Mesenchymal stem cell (in vitro differentiated cells and primary cell): ENCODE measurements around the gene HNF1A.

Experiments used
- DNase-seq: peaks from one replicate; pipeline ENCODE4 v3.0.0-alpha.2; 2013
- H2AFZ ChIP-seq: one replicate; pipeline ENCODE4 v1.6.1; 2013; ENCODE audit warnings: low read depth, mild to moderate bottlenecking, control low read depth, inconsistent platforms, low read length, moderate library complexity
- H2AK5ac ChIP-seq: 2 replicates; pipeline ENCODE4 v1.6.1; 2013; ENCODE audit warnings: low read length, moderate library complexity, mild to moderate bottlenecking, inconsistent platforms; ENCODE audit not compliant: severe bottlenecking
- H2BK120ac ChIP-seq: one replicate; pipeline ENCODE4 v1.6.1; 2013; ENCODE audit warnings: low read depth, mild to moderate bottlenecking, inconsistent platforms, low read length, moderate library complexity
- H2BK12ac ChIP-seq, 2 experiments: one replicate each; pipeline ENCODE4 v1.6.1; 2013; ENCODE audit warnings: inconsistent platforms in 2 of 2, low read length in 2 of 2, mild to moderate bottlenecking in 2 of 2, moderate library complexity in 2 of 2, control low read depth in 1 of 2
- H2BK15ac ChIP-seq: one replicate; pipeline ENCODE4 v1.6.1; 2013; ENCODE audit warnings: mild to moderate bottlenecking, low read depth, inconsistent platforms; ENCODE audit not compliant: poor library complexity, severe bottlenecking
- H2BK5ac ChIP-seq: 2 replicates; pipeline ENCODE4 v1.6.1; 2013; ENCODE audit warnings: low read depth, mild to moderate bottlenecking, low read length, control low read depth, inconsistent platforms; ENCODE audit not compliant: poor library complexity, severe bottlenecking
- H3K14ac ChIP-seq, 2 experiments: one replicate each; pipeline ENCODE4 v1.6.1; 2013; ENCODE audit warnings: inconsistent platforms in 2 of 2, low read length in 2 of 2, control low read depth in 1 of 2, mild to moderate bottlenecking in 1 of 2, moderate library complexity in 1 of 2
- H3K18ac ChIP-seq, 2 experiments: one replicate each; pipeline ENCODE4 v1.6.1; 2013; ENCODE audit warnings: inconsistent platforms in 2 of 2, low read length in 2 of 2, control low read depth in 1 of 2, low read depth in 1 of 2, mild to moderate bottlenecking in 1 of 2
- H3K23ac ChIP-seq, 2 experiments: one replicate each; pipeline ENCODE4 v1.6.1; 2013; ENCODE audit warnings: inconsistent platforms in 2 of 2, low read length in 2 of 2, mild to moderate bottlenecking in 2 of 2, moderate library complexity in 2 of 2, control low read depth in 1 of 2
- H3K27ac ChIP-seq: 2 replicates; pipeline ENCODE4 v1.5.1; 2013; ENCODE audit warnings: mild to moderate bottlenecking, moderate library complexity, low read length, control low read depth, inconsistent platforms; ENCODE audit not compliant: poor library complexity, severe bottlenecking
- H3K27me3 ChIP-seq, 2 experiments: 2 replicates each; pipeline versions ENCODE4 v1.6.1 to v1.7.0; 2013; ENCODE audit warnings: low read length in 2 of 2, mild to moderate bottlenecking in 2 of 2, moderate library complexity in 2 of 2, control low read depth in 1 of 2, inconsistent platforms in 1 of 2; ENCODE audit not compliant: control insufficient read depth in 1 of 2, insufficient read depth in 1 of 2
- H3K36me3 ChIP-seq, 2 experiments: 2 replicates each; pipeline versions ENCODE4 v1.6.1 to v1.7.0; 2013; ENCODE audit warnings: low read length in 2 of 2, control low read depth in 1 of 2, inconsistent platforms in 1 of 2, low read depth in 1 of 2, mild to moderate bottlenecking in 1 of 2; ENCODE audit not compliant: insufficient read depth in 2 of 2, control insufficient read depth in 1 of 2
- H3K4ac ChIP-seq, 2 experiments: one replicate each; pipeline ENCODE4 v1.6.1; 2013; ENCODE audit warnings: inconsistent platforms in 2 of 2, low read length in 2 of 2, mild to moderate bottlenecking in 2 of 2, moderate library complexity in 2 of 2, control low read depth in 1 of 2, low read depth in 1 of 2
- H3K4me1 ChIP-seq: 2 replicates; pipeline ENCODE4 v1.6.1; 2013; ENCODE audit warnings: low read depth, low read length, control low read depth; ENCODE audit not compliant: control insufficient read depth, insufficient read depth
- H3K4me2 ChIP-seq: 2 replicates; pipeline ENCODE4 v1.6.1; 2013; ENCODE audit warnings: low read length, mild to moderate bottlenecking, inconsistent platforms; ENCODE audit not compliant: poor library complexity, severe bottlenecking
- H3K4me3 ChIP-seq, 2 experiments: 2 replicates each; pipeline versions ENCODE4 v1.5.1 to v1.7.0; 2013; ENCODE audit warnings: low read length in 2 of 2, mild to moderate bottlenecking in 2 of 2, control low read depth in 1 of 2, low read depth in 1 of 2; ENCODE audit not compliant: insufficient read depth in 1 of 2
- H3K79me1 ChIP-seq: replicated peaks from 2 replicates; pipeline ENCODE4 v1.6.1; 2013; ENCODE audit warnings: mild to moderate bottlenecking, control low read depth, low read length, inconsistent platforms; ENCODE audit not compliant: poor library complexity, severe bottlenecking
- H3K9ac ChIP-seq: 2 replicates; pipeline ENCODE4 v1.7.0; 2013; ENCODE audit warnings: mild to moderate bottlenecking, low read length, moderate library complexity
- H3K9me3 ChIP-seq: 2 replicates; pipeline ENCODE4 v1.7.0; 2013; ENCODE audit warnings: mild to moderate bottlenecking, low read length; ENCODE audit not compliant: control insufficient read depth
- H4K8ac ChIP-seq: one replicate; pipeline ENCODE4 v1.6.1; 2013; ENCODE audit warnings: inconsistent platforms, mild to moderate bottlenecking, low read length, moderate library complexity
- H4K91ac ChIP-seq: one replicate; pipeline ENCODE4 v1.6.1; 2013; ENCODE audit warnings: mild to moderate bottlenecking, low read length, inconsistent platforms
- WGBS: methylation state at CpG from one replicate; pipeline ENCODE4 v1.1.7; 2013; ENCODE audit warnings: mixed read lengths; 5-methylcytosine and 5-hydroxymethylcytosine counted together

Gene HNF1A

GRCh38 chr12:120964298-120964697 is 14.0 kb upstream of the HNF1A start:
- no peak overlapping the region for H4K91ac ChIP-seq
- H3K4me2 ChIP-seq: no peak overlapping the region
- no peak overlapping the region for H2BK15ac ChIP-seq
- no peak overlapping the region for H3K27ac ChIP-seq
- no peak overlapping the region for H3K4me3 ChIP-seq
- H2AK5ac ChIP-seq: no peak overlapping the region
- no peak for DNase-seq
- H3K4ac ChIP-seq: no peak overlapping the region
- H2BK120ac ChIP-seq: no peak overlapping the region
- WGBS: 85% methylated on average over 8 of the region's 8 CpGs
- H3K36me3 ChIP-seq: no peaks in the 10 kb centered on the region
- H3K9me3 ChIP-seq: no peaks in the 10 kb centered on the region
- H3K14ac ChIP-seq: no peak overlapping the region
- H3K18ac ChIP-seq: no peak overlapping the region
- no peak overlapping the region for H2BK12ac ChIP-seq
- no peak overlapping the region for H4K8ac ChIP-seq
- H3K23ac ChIP-seq: no peak overlapping the region
- H3K4me1 ChIP-seq: peaks cover 8% of the 10 kb centered on the region
- H3K27me3 ChIP-seq: peaks cover 3 to 28% of the 10 kb centered on the region in 2 experiments
- H2BK5ac ChIP-seq: no peak overlapping the region
- H3K9ac ChIP-seq: no peak overlapping the region
- H2AFZ ChIP-seq: no peak overlapping the region
- no peaks in the 10 kb centered on the region for H3K79me1 ChIP-seq

GRCh38 chr12:120965534-120966091 is 12.7 kb upstream of the HNF1A start:
- Histone ChIP-seq H3K23ac (no peak overlapping the region), H2BK120ac (no peak overlapping the region), H2AK5ac (no peak overlapping the region), H4K8ac (no peak overlapping the region), H4K91ac (no peak overlapping the region), H2BK15ac (no peak overlapping the region), H3K4ac (no peak overlapping the region), H2AFZ (no peak overlapping the region), H3K27me3 (peaks cover 3 to 28% of the 10 kb centered on the region in 2 experiments), H3K36me3 (no peaks in the 10 kb centered on the region), H3K14ac (no peak overlapping the region), H3K9me3 (no peaks in the 10 kb centered on the region), H3K4me3 (no peak overlapping the region), H3K4me2 (no peak overlapping the region), H3K18ac (no peak overlapping the region), H3K79me1 (no peaks in the 10 kb centered on the region), H3K4me1 (peaks cover 3% of the 10 kb centered on the region), H2BK5ac (no peak overlapping the region), H2BK12ac (no peak overlapping the region), H3K9ac (no peak overlapping the region), H3K27ac (no peak overlapping the region)
- no peak for DNase-seq
- WGBS: 79% methylated on average over 13 of the region's 13 CpGs

- Histone ChIP-seq H3K79me1 (no peaks in the 10 kb centered on the region), H3K18ac (no peak overlapping the region), H3K14ac (no peak overlapping the region), H3K9me3 (no peaks in the 10 kb centered on the region), H3K4me3 (no peak overlapping the region), H3K23ac (no peak overlapping the region), H3K4ac (no peak overlapping the region), H2BK12ac (no peak overlapping the region), H2AFZ (no peak overlapping the region), H4K91ac (no peak overlapping the region), H3K4me2 (no peak overlapping the region), H2AK5ac (no peak overlapping the region), H3K27ac (no peak overlapping the region), H3K27me3 (peaks cover 3 to 33% of the 10 kb centered on the region in 2 experiments), H2BK15ac (no peak overlapping the region), H2BK5ac (no peak overlapping the region), H2BK120ac (no peak overlapping the region), H3K4me1 (peaks cover 6% of the 10 kb centered on the region), H3K9ac (no peak overlapping the region), H4K8ac (no peak overlapping the region), H3K36me3 (no peaks in the 10 kb centered on the region)
- 82% methylated on average over 3 of the region's 3 CpGs for WGBS
- DNase-seq: no peak
These were observed 8.0 kb upstream of the HNF1A start for GRCh38 chr12:120970310-120970709.

DNA sequence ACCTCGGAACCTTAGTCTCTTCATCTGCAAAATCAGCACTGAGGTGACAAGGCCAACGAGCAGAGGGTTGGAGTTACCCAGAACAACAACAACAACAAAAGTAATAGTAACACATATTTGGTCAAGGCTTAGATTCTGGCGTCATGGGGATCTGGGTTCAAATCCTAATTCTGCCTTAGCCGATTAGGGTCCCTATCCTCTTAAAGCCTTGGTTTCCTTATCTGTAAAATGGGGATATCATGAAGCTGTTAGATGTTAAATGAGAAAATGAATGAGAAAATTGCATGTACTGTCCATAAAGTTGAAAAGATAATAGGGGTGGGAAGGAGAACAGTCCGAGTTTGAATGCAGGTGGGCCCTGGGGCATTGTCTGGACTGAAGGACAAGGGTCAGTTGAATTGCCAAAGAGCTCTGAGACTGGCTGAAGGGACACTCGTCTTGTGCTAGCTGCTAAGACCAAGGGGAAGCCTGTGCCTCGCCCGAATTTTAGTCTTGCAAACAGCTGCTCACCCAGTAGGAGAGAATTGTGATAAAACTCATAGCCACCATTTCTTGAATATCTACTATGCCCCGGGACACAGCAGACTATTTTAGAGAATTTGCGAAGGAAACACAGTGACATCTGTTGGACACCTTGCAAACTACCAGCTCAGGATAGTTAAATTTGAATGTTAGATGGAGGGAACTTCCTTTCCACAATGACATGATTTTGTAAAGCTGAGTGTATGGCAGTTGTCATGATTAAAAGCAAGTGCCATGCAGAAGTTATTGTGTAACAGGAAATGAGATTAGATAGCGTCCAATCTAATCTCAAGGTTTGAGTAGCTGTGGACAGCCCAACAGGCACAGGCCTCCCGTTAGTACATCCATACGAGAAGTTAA is 6.8 kb upstream of the HNF1A start:
- H2AK5ac ChIP-seq: no peak overlapping the region
- no peak overlapping the region for H2BK15ac ChIP-seq
- H2AFZ ChIP-seq: no peak overlapping the region
- no peak overlapping the region for H2BK12ac ChIP-seq
- H2BK120ac ChIP-seq: no peak overlapping the region
- H4K8ac ChIP-seq: no peak overlapping the region
- H3K9me3 ChIP-seq: no peaks in the 10 kb centered on the region
- peak; percentile 70 for DNase-seq
- H3K23ac ChIP-seq: no peak overlapping the region
- no peak overlapping the region for H3K4me3 ChIP-seq
- no peak overlapping the region for H3K4me2 ChIP-seq
- no peak overlapping the region for H3K14ac ChIP-seq
- H4K91ac ChIP-seq: no peak overlapping the region
- H3K36me3 ChIP-seq: no peaks in the 10 kb centered on the region
- 40% methylated on average over 11 of the region's 13 CpGs for WGBS
- H3K9ac ChIP-seq: no peak overlapping the region
- peaks cover 3 to 21% of the 10 kb centered on the region in 2 experiments for H3K27me3 ChIP-seq
- no peaks in the 10 kb centered on the region for H3K79me1 ChIP-seq
- peaks cover 6% of the 10 kb centered on the region for H3K4me1 ChIP-seq
- no peak overlapping the region for H3K4ac ChIP-seq
- no peak overlapping the region for H2BK5ac ChIP-seq
- H3K18ac ChIP-seq: no peak overlapping the region
- H3K27ac ChIP-seq: no peak overlapping the region
